Measurements from ENCODE around the gene ATOH7.

Gene ATOH7

GRCh38 chr10:68271196-68271882 lies 39.4 kb upstream of the ATOH7 start:
- TF ChIP-seq CTCF (conservative IDR thresholded peaks at IDR 0.05; ENCODE audit: low read depth) = no peak
- ChIA-PET CTCF (interaction anchor here (0.6 to 1.0 kb wide), 2 partner anchors 59 to 78 kb away, joined by 3 to 4 read pairs; no protein-coding TSS in a partner anchor), POLR2A (ENCODE audit: low non-redundant PET) (no interaction called here)
- no peak for DNase-seq (ENCODE audit: low spot score)
- H3K27ac ChIP-seq = no peak overlapping the region

- POLR2A ChIA-PET (ENCODE audit: low non-redundant PET) = no interaction called here
- no peak overlapping the region for H3K27ac ChIP-seq
- DNase-seq (ENCODE audit: low spot score) = no peak
- no peak for TF ChIP-seq CTCF (conservative IDR thresholded peaks at IDR 0.05; ENCODE audit: low read depth)
- CTCF ChIA-PET = interaction anchor here (0.6 kb wide), 1 partner anchor 20 kb away, joined by 3 read pairs; no protein-coding TSS in a partner anchor
These were observed 37.8 kb upstream of the ATOH7 start for GRCh38 chr10:68269562-68270290.

GRCh38 chr10:68261132-68261856 lies 29.4 kb upstream of the ATOH7 start:
- no peak for DNase-seq (ENCODE audit: low spot score)

GRCh38 chr10:68253346-68253745 lies 21.4 kb upstream of the ATOH7 start:
- H3K27ac ChIP-seq = no peak overlapping the region
- DNase-seq (ENCODE audit: low spot score) = no peak
- POLR2A ChIA-PET (ENCODE audit: low non-redundant PET) = no interaction called here
- no peak for TF ChIP-seq CTCF (conservative IDR thresholded peaks at IDR 0.05; ENCODE audit: low read depth)
- CTCF ChIA-PET = interaction anchor here (0.6 kb wide), 1 partner anchor 627 kb away, joined by 3 read pairs; no protein-coding TSS in a partner anchor

More at GRCh38 chr10:68261132-68261856, 29.4 kb upstream of the ATOH7 start:
- no peak for TF ChIP-seq CTCF (conservative IDR thresholded peaks at IDR 0.05; ENCODE audit: low read depth)
- ChIA-PET CTCF (interaction anchor here (0.8 to 1.1 kb wide), 2 partner anchors 31 to 49 kb away, joined by 3 read pairs; no protein-coding TSS in a partner anchor), POLR2A (ENCODE audit: low non-redundant PET) (no interaction called here)
- H3K27ac ChIP-seq = no peak overlapping the region

GRCh38 chr10:68251625-68252495 lies 19.9 kb upstream of the ATOH7 start:
- CTCF ChIA-PET = no interaction called here

More at GRCh38 chr10:68251625-68252495, 19.9 kb upstream of the ATOH7 start:
- no peak overlapping the region for H3K27ac ChIP-seq
- POLR2A ChIA-PET (ENCODE audit: low non-redundant PET) = no interaction called here
- no peak for TF ChIP-seq CTCF (conservative IDR thresholded peaks at IDR 0.05; ENCODE audit: low read depth)
- no peak for DNase-seq (ENCODE audit: low spot score)

Data from RWPE1 (cell line).